Smooth muscle cell (in vitro differentiated cells): Measurements from ENCODE around the gene OXCT1. TPM values are rescaled to one million over a fixed set of nuclear protein-coding genes. Genes with fewer than 3 reads are reported as not detected.
"Not testable (repeated sequence)": the region's sequence is repeated elsewhere in the genome, so short reads cannot be mapped to it uniquely, and the experiment has no call there.

Source experiments
- DNase-seq: peaks from one replicate; lab custom pipeline; 2025; ENCODE audit not compliant: unreplicated experiment; lab: John Stamatoyannopoulos, UW
- H2AFZ ChIP-seq: fragments of 200-600 bp; sonication (generic); 2 replicates; pipeline ENCODE4 v1.6.0; 2016; ENCODE audit warnings: antibody characterized with exemption, low read depth, mild to moderate bottlenecking
- H3F3A ChIP-seq: fragments of 200-600 bp; sonication (generic); 2 replicates; pipeline ENCODE4 v1.6.0; 2017; ENCODE audit warnings: antibody characterized with exemption, low read depth
- H3K27ac ChIP-seq: fragments of 200-600 bp; sonication (generic); 2 replicates; pipeline ENCODE4 v1.5.1; 2016; ENCODE audit warnings: low read depth, mild to moderate bottlenecking
- H3K27me3 ChIP-seq: fragments of 200-600 bp; sonication (generic); 2 replicates; pipeline ENCODE4 v1.6.1; 2016; ENCODE audit warnings: low read depth, mild to moderate bottlenecking
- H3K36me3 ChIP-seq: fragments of 200-600 bp; sonication (generic); 2 replicates; pipeline ENCODE4 v1.5.1; 2016; ENCODE audit warnings: low read depth
- H3K4me1 ChIP-seq: fragments of 200-600 bp; sonication (generic); 2 replicates; pipeline ENCODE4 v1.5.1; 2016; ENCODE audit warnings: low read depth
- H3K4me2 ChIP-seq: fragments of 200-600 bp; sonication (generic); 2 replicates; pipeline ENCODE4 v1.6.0; 2016; ENCODE audit warnings: mild to moderate bottlenecking
- H3K4me3 ChIP-seq: fragments of 200-600 bp; sonication (generic); 2 replicates; pipeline ENCODE4 v1.5.1; 2016; ENCODE audit warnings: mild to moderate bottlenecking
- H3K79me2 ChIP-seq: fragments of 200-600 bp; sonication (generic); 2 replicates; pipeline ENCODE4 v1.6.0; 2016; ENCODE audit warnings: low read depth, mild to moderate bottlenecking
- H3K9ac ChIP-seq: fragments of 200-600 bp; sonication (generic); 2 replicates; pipeline ENCODE4 v1.6.0; 2016; ENCODE audit warnings: low read depth
- H3K9me3 ChIP-seq: fragments of 200-600 bp; sonication (generic); replicated peaks from 2 replicates; pipeline ENCODE4 v1.5.1; 2016; ENCODE audit warnings: low read depth
- H4K20me1 ChIP-seq: fragments of 200-600 bp; sonication (generic); 2 replicates; pipeline ENCODE4 v1.6.0; 2016; ENCODE audit warnings: low read depth
- CTCF ChIP-seq: fragments of 200-600 bp; sonication (generic); IDR thresholded peaks from 2 replicates; pipeline ENCODE4 v1.5.1; 2017; ENCODE audit warnings: borderline replicate concordance, mild to moderate bottlenecking, antibody characterized with exemption; ENCODE audit not compliant: insufficient read depth, poor library complexity, severe bottlenecking
- WGBS: methylation state at CpG from one replicate; pipeline ENCODE4 v1.1.7; 2016; ENCODE audit warnings: low lambda C conversion rate; 5-methylcytosine and 5-hydroxymethylcytosine counted together
- polyA plus RNA-seq: library from polyadenylated mRNA; unstranded; fragments of >200 nt; fragmentation: Nextera tagmentation; extraction: Ambion mirVana; gene quantifications from 2 replicates; pipeline ENCODE4 v1.2.1, GENCODE V29; 2016
- total RNA-seq: library from RNA; depleted of rRNA; stranded (reverse); fragments of >200 nt; gene quantifications from 2 replicates; pipeline ENCODE4 v1.2.3, GENCODE V29; 2014

Gene OXCT1
- total and polyA plus RNA-seq, 2 experiments from 2014 or later = 10.0 to 16.7 TPM

GRCh38 chr5:41848983-41849382, 21.2 kb downstream of the OXCT1 start:
- no peaks in the 10 kb centered on the region for H3F3A ChIP-seq
- no peak overlapping the region for H3K4me2 ChIP-seq
- H3K4me3 ChIP-seq = no peak overlapping the region
- no peak overlapping the region for H3K9ac ChIP-seq
- no peaks in the 10 kb centered on the region for H3K27me3 ChIP-seq
- no peak for TF ChIP-seq CTCF
- no peaks in the 10 kb centered on the region for H3K79me2 ChIP-seq
- no peak for DNase-seq
- no peak overlapping the region for H2AFZ ChIP-seq
- H3K4me1 ChIP-seq = no peaks in the 10 kb centered on the region
- peaks cover 12% of the 10 kb centered on the region for H3K36me3 ChIP-seq
- 87% methylated on average over 6 of the region's 6 CpGs for WGBS
- no peak overlapping the region for H3K27ac ChIP-seq
- no peaks in the 10 kb centered on the region for H4K20me1 ChIP-seq
- no peaks in the 10 kb centered on the region for H3K9me3 ChIP-seq

GRCh38 chr5:41845751-41846150, 24.5 kb downstream of the OXCT1 start:
- not testable (repeated sequence) for H4K20me1 ChIP-seq, H3K9ac ChIP-seq, H3K4me1 ChIP-seq, H3K79me2 ChIP-seq, H3K4me3 ChIP-seq, H3K27me3 ChIP-seq, H3K9me3 ChIP-seq, H3K27ac ChIP-seq, H2AFZ ChIP-seq, DNase-seq, H3K4me2 ChIP-seq, H3F3A ChIP-seq
- peaks cover 12% of the 10 kb centered on the region for H3K36me3 ChIP-seq
- 95% methylated on average over 1 of the region's 1 CpG for WGBS

GRCh38 chr5:41844502-41844901, 25.7 kb downstream of the OXCT1 start:
- no peaks in the 10 kb centered on the region for H4K20me1 ChIP-seq
- no peak for DNase-seq
- H3K9ac ChIP-seq = no peak overlapping the region
- H3K79me2 ChIP-seq = no peaks in the 10 kb centered on the region
- no peak for TF ChIP-seq CTCF
- no peaks in the 10 kb centered on the region for H3F3A ChIP-seq
- no peak overlapping the region for H3K4me2 ChIP-seq
- H3K4me3 ChIP-seq = no peak overlapping the region
- H3K4me1 ChIP-seq = no peaks in the 10 kb centered on the region
- no peak overlapping the region for H2AFZ ChIP-seq
- peaks cover 6% of the 10 kb centered on the region for H3K36me3 ChIP-seq
- H3K27ac ChIP-seq = no peak overlapping the region
- H3K27me3 ChIP-seq = no peaks in the 10 kb centered on the region
- no peaks in the 10 kb centered on the region for H3K9me3 ChIP-seq
- WGBS = 89% methylated on average over 3 of the region's 3 CpGs

GRCh38 chr5:41843456-41844370, 26.5 kb downstream of the OXCT1 start:
- Histone ChIP-seq H3K9ac (no peak overlapping the region), H3K4me1 (no peaks in the 10 kb centered on the region), H3K27ac (no peak overlapping the region), H3K4me3 (no peak overlapping the region), H3K36me3 (no peaks in the 10 kb centered on the region), H3K4me2 (no peak overlapping the region), H4K20me1 (no peaks in the 10 kb centered on the region), H3K9me3 (no peaks in the 10 kb centered on the region), H3F3A (no peaks in the 10 kb centered on the region), H3K79me2 (no peaks in the 10 kb centered on the region), H3K27me3 (no peaks in the 10 kb centered on the region), H2AFZ (no peak overlapping the region)
- WGBS = 43% methylated on average over 6 of the region's 6 CpGs
- peak; percentile 90 for TF ChIP-seq CTCF
- DNase-seq = no peak
